ENCODE data around the gene GLRX2.

DNA sequence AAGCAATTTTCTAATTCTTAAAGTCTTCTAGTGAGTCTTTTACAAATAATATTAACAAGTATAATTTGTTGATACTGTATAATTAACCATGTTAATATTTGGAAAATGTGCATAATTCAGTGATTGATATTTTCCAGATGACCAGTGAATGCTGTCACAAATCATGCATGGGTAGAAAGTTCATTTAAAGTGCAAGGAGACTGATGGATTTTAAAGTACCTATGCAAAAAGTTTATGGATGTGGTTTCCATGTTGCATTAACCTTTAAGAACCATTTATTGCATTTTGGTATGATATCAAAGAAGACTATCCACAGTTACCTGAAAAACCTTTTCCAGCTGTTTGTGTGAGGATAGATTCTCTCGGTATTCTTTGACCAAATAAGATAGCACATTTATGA is 39.8 kb upstream of the GLRX2 start:
- TF ChIP-seq, protein P1, sequence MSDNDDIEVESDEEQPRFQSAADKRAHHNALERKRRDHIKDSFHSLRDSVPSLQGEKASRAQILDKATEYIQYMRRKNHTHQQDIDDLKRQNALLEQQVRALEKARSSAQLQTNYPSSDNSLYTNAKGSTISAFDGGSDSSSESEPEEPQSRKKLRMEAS (IDR thresholded peaks at IDR 0.05), result no peak
- TF ChIP-seq EZH2phosphoT487 (IDR thresholded peaks at IDR 0.05; ENCODE audit: borderline replicate concordance), result no peak

Measured in HCT116 (cell line).